NCI-H2196 (cell line): ENCODE results near the gene CDCA7L.
"Not testable (repeated sequence)": the region's sequence is repeated elsewhere in the genome, so short reads cannot be mapped to it uniquely, and the experiment has no call there.

Experiments used
- DNase-seq: peaks from one replicate; lab custom pipeline; 2025; ENCODE audit not compliant: unreplicated experiment; lab: John Stamatoyannopoulos, UW

The CDCA7L gene

GRCh38 chr7:21911341-21911875, 34.3 kb downstream of the CDCA7L start:
- DNase-seq, result no peak

GRCh38 chr7:21910253-21910652, 35.4 kb downstream of the CDCA7L start:
- DNase-seq, result no peak

GRCh38 chr7:21908746-21909145, 37.0 kb downstream of the CDCA7L start:
- no peak for DNase-seq

GRCh38 chr7:21903020-21903786, 42.5 kb downstream of the CDCA7L start:
- no peak for DNase-seq

- no peak for DNase-seq
Observed at GRCh38 chr7:21902240-21902639, 43.5 kb downstream of the CDCA7L start.

GRCh38 chr7:21898265-21898930, 47.3 kb downstream of the CDCA7L start:
- DNase-seq, result no peak

GRCh38 chr7:21893401-21893800, 52.3 kb downstream of the CDCA7L start:
- DNase-seq, result no peak

GRCh38 chr7:21891291-21891690, 54.4 kb downstream of the CDCA7L start:
- DNase-seq, result no peak

GRCh38 chr7:21887779-21888178, 57.9 kb downstream of the CDCA7L start:
- DNase-seq, result no peak

- no peak for DNase-seq
Observed at GRCh38 chr7:21887353-21887752, 58.3 kb downstream of the CDCA7L start.

GRCh38 chr7:21886396-21886795, 59.3 kb downstream of the CDCA7L start:
- no peak for DNase-seq

GRCh38 chr7:21884496-21884895, 61.2 kb downstream of the CDCA7L start:
- no peak for DNase-seq

GRCh38 chr7:21883501-21883900, 62.2 kb downstream of the CDCA7L start:
- not testable (repeated sequence) for DNase-seq

GRCh38 chr7:21883069-21883468, 62.6 kb downstream of the CDCA7L start:
- DNase-seq, result no peak

GRCh38 chr7:21869785-21870402, 75.8 kb downstream of the CDCA7L start:
- no peak for DNase-seq

GRCh38 chr7:21868576-21868850, 77.2 kb downstream of the CDCA7L start:
- DNase-seq, result no peak

GRCh38 chr7:21867816-21868575, 77.7 kb downstream of the CDCA7L start:
- DNase-seq, result no peak

GRCh38 chr7:21867226-21867625, 78.5 kb downstream of the CDCA7L start:
- DNase-seq, result no peak

- DNase-seq, result no peak
Observed at GRCh38 chr7:21866731-21867130, 79.0 kb downstream of the CDCA7L start.

GRCh38 chr7:21865631-21866204, 80.0 kb downstream of the CDCA7L start:
- DNase-seq, result not testable (repeated sequence)

- DNase-seq, result no peak
Observed at GRCh38 chr7:21851559-21851967, 94.1 kb downstream of the CDCA7L start.
